Measurements from ENCODE around the gene RIMKLB.
"Not testable (repeated sequence)": the region's sequence is repeated elsewhere in the genome, so short reads cannot be mapped to it uniquely, and the experiment has no call there.

The RIMKLB gene

GRCh38 chr12:8779862-8780261 lies 82.1 kb downstream of the RIMKLB start:
- DNase-seq, result no peak

GRCh38 chr12:8780389-8780788 lies 82.6 kb downstream of the RIMKLB start:
- no peak for DNase-seq

GRCh38 chr12:8781381-8782127 lies 83.8 kb downstream of the RIMKLB start:
- DNase-seq, result no peak

GRCh38 chr12:8784290-8784888 lies 86.6 kb downstream of the RIMKLB start:
- DNase-seq, result no peak

- DNase-seq, result no peak
These were observed 87.7 kb downstream of the RIMKLB start for GRCh38 chr12:8785499-8785898.

- DNase-seq, result not testable (repeated sequence)
These were observed 89.4 kb downstream of the RIMKLB start for GRCh38 chr12:8787206-8787605.

GRCh38 chr12:8788706-8789105 lies 90.9 kb downstream of the RIMKLB start:
- not testable (repeated sequence) for DNase-seq

- DNase-seq, result not testable (repeated sequence)
These were observed 91.7 kb downstream of the RIMKLB start for GRCh38 chr12:8789341-8790013.

GRCh38 chr12:8793226-8793625 lies 95.4 kb downstream of the RIMKLB start:
- DNase-seq, result not testable (repeated sequence)

GRCh38 chr12:8794611-8795010 lies 96.8 kb downstream of the RIMKLB start:
- not testable (repeated sequence) for DNase-seq

GRCh38 chr12:8796831-8797626 lies 99.2 kb downstream of the RIMKLB start:
- no peak for DNase-seq

GRCh38 chr12:8801213-8801612 lies 103.4 kb downstream of the RIMKLB start:
- DNase-seq, result not testable (repeated sequence)

GRCh38 chr12:8804833-8805232 lies 107.0 kb downstream of the RIMKLB start:
- DNase-seq, result not testable (repeated sequence)

GRCh38 chr12:8805487-8805886 lies 107.7 kb downstream of the RIMKLB start:
- DNase-seq, result not testable (repeated sequence)

GRCh38 chr12:8807084-8807483 lies 109.3 kb downstream of the RIMKLB start:
- not testable (repeated sequence) for DNase-seq

- not testable (repeated sequence) for DNase-seq
These were observed 112.3 kb downstream of the RIMKLB start for GRCh38 chr12:8810112-8810511.

GRCh38 chr12:8813572-8814357 lies 116.0 kb downstream of the RIMKLB start:
- DNase-seq, result no peak

GRCh38 chr12:8816448-8817050 lies 118.8 kb downstream of the RIMKLB start:
- DNase-seq, result no peak

- no peak for DNase-seq
These were observed 120.1 kb downstream of the RIMKLB start for GRCh38 chr12:8817856-8818255.

GRCh38 chr12:8818526-8818925 lies 120.7 kb downstream of the RIMKLB start:
- no peak for DNase-seq

- no peak for DNase-seq
These were observed 121.8 kb downstream of the RIMKLB start for GRCh38 chr12:8819666-8819980.
